ENCODE data around the gene MGAT3.

The MGAT3 gene

GRCh38 chr22:39470451-39471291 is 13.9 kb downstream of the MGAT3 start:
- DNase-seq (ENCODE audit: low read depth in 2 of 2, low spot score in 1 of 2) = no peak

DNA sequence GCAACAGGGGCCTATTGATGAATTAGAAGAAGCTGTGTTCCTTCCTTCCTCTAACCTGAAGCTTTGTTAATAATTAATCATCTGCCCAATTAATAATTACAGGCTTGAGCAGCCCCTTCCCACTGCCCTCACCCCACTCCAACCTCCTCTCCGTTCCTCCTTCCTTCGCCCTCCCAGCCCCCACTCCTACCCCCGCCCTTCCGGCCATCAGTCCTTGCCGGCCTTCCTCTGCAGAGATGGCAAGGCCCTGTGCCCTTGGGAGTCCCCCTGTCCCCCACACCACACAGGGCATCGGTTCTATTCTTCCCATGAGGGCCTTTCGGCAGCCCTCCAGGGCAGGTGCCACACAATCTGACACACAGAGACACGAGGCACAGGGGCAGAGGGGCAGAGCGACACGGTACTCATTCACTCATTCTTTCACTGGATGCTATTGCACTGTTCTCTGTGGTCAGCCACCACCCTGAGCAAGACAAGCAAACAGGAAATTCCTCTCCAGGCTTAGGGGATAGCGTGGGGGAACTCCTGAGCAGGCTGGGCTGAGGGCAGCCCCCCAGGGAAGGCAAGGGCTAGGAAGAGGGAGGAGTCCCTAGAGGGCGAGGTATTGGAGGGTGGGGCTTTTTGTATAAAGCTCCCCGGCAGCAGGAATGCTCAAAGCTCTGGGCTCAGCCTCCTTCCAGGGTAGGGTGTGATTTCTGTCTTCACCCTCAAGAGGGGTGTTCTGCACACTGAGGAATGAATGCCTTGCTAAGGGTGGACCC is 14.7 kb downstream of the MGAT3 start:
- DNase-seq (ENCODE audit: low read depth in 2 of 2, low spot score in 1 of 2) = no peak

- DNase-seq (ENCODE audit: low read depth in 2 of 2, low spot score in 1 of 2) = no peak
Measured at GRCh38 chr22:39472570-39473556, 16.1 kb downstream of the MGAT3 start.

DNA sequence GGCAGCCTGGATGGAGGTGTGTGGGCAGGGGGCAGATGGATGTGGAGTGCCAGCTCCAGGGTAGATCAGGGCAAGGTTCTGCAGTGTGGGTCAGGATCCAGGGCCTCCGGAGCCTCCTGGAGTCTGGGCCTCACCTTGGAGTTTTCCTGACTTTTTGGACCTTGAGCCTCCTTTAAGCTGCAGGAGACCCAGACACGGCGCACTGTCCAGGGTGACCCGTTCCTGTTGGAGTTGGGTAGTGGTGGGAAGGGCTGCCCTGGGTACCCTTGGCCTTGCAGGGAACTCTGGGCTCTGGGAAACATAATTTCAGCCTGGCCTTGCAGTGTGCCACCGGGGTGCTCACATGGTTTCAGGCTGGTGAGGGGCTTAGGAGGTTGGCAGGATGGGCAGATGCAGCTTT is 17.0 kb downstream of the MGAT3 start:
- no peak for DNase-seq (ENCODE audit: low read depth in 2 of 2, low spot score in 1 of 2)

- DNase-seq (ENCODE audit: low read depth in 2 of 2, low spot score in 1 of 2) = no peak
Measured at GRCh38 chr22:39474351-39475111, 17.7 kb downstream of the MGAT3 start.

GRCh38 chr22:39475337-39475736 is 18.5 kb downstream of the MGAT3 start:
- DNase-seq (ENCODE audit: low read depth in 2 of 2, low spot score in 1 of 2) = no peak

GRCh38 chr22:39475902-39476301 is 19.1 kb downstream of the MGAT3 start:
- DNase-seq (ENCODE audit: low read depth in 2 of 2, low spot score in 1 of 2) = no peak

DNA sequence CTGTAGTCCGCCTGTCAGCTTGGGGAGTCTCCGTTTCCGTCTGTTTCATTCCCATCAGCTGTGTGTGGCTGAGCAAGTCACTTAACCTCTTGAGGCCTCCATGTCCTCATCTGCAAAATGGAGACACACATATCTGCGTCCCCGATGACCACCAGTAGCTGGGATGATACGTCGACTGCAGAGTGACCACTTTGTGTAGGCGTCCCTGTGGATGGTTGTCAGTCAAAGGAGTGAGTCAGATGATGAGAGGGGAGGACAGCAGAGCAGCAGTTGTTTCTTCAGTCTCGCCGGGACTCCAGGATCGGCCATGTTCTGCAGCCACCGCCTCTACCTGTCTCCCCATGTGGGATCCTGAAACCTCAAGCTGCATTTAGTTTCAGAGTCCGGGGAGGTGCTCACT is 19.9 kb downstream of the MGAT3 start:
- DNase-seq (ENCODE audit: low read depth in 2 of 2, low spot score in 1 of 2) = no peak

DNA sequence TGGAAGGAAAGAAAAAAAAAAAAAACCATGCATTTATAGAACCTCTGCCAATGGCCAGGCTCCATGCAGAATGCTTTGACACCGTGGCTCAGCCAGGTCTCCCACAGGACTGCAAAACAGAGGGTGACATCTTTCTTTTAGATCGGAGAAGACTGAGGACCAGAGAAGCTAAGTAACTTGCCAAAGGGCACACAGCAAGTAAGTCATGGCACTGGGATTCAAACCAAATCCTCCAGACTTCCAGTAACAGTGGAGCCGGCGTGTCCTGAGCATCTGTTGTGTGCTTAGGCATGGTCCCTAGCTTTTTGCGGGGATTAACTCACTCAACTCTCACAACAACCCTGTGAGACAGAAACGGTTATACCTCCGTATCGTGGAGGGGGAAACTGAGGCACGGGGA is 20.7 kb downstream of the MGAT3 start:
- no peak for DNase-seq (ENCODE audit: low read depth in 2 of 2, low spot score in 1 of 2)

DNA sequence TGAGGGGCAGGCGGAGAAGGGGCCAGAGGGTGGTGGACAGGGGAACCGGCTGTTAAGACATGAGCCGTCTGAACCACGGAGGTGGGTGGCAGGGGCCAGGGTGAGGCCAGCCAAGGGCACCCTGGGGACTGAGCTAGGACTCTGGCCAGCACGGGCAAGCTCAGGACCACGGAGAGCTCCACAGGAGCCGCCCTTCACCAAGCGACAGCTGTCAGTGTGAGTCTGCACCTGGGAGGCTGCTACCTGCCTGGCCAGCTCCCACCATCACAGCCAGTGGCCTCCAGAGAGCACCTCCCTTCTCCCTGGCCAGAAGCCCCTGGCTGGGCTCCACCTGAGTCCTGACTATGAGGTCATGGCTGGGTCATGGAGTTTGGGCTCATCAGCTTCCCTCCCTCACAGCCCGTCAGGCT is 21.6 kb downstream of the MGAT3 start:
- no peak for DNase-seq (ENCODE audit: low read depth in 2 of 2, low spot score in 1 of 2)

GRCh38 chr22:39479254-39479653 is 22.4 kb downstream of the MGAT3 start:
- no peak for DNase-seq (ENCODE audit: low read depth in 2 of 2, low spot score in 1 of 2)

DNA sequence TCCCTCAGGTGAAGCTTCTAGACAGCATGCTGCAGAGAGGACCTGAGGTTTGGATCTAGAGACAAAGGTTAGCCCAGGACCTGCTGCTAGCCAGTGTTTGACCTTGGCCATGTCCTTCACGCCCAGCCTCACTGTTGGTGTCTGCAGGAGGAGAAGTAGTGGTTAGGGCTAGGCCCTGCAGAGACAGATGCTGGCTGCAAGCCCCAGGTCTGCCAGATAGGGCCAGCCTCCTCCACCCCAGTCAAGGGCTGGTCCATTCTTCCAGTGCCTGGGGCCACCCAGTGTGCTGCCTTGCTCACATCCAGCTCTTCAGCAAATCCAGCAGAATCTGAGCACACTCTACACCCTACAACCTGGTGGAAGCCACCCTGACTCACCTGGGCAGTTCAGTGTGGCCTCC is 23.7 kb downstream of the MGAT3 start:
- DNase-seq (ENCODE audit: low read depth in 2 of 2, low spot score in 1 of 2) = no peak

DNA sequence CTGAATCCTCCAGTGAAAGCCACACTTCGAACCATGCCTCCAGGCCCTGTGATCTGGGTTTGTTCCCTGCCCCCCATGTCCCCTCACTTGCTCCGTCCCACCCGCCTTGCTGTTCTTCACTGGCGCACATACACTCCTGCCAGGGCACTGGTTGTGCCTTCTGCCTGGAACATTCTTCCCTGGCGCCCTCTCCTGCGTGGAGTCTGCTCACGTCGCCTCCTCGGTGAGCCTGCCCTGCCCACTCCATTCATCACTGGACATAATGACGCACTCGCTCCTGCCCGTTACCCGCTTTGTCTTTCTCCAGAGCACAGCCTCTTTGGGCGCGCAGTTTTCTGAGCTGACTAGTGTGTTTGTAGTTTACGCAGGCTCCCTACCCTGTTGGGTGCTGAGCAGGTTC is 24.2 kb downstream of the MGAT3 start:
- no peak for DNase-seq (ENCODE audit: low read depth in 2 of 2, low spot score in 1 of 2)

DNA sequence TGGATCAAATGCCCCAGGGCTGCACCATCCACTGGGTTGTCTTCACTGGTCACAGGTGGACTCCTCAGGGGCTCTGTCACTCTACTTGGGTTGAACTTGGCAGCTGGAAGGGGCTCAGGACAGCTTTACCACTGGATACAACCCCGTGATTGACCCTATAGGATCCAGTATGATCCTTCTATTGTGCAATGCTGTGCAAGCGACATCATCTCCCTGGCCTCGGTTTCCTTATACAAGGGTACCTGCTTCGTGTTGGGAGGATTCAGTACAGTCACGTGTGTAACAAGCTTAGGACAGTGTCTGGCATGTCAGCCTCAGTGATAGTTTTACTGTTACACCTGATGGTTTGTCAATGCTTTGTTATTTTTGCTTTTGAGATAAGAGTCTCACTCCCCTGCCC is 24.8 kb downstream of the MGAT3 start:
- no peak for DNase-seq (ENCODE audit: low read depth in 2 of 2, low spot score in 1 of 2)

DNA sequence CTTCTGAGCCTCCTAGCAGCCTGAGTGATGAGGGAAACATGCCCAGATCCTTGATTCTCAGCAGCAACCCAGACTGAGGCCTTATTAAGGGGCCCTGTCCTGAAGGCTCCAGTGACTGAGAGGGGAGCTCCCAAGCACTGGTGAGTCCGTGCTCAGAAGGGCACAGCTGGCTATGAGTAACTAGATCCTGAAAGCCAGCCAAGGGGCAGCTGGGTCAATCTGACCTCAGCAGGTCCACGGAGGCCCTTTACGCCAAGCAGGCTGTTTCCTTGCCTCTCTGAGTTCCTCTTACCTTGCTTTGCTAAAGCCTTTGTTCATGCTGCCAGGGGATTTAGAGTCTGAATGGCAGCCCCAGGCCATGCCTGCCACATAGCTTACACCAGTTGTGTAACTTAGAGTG is 26.0 kb downstream of the MGAT3 start:
- DNase-seq (ENCODE audit: low read depth in 2 of 2, low spot score in 1 of 2) = no peak

DNA sequence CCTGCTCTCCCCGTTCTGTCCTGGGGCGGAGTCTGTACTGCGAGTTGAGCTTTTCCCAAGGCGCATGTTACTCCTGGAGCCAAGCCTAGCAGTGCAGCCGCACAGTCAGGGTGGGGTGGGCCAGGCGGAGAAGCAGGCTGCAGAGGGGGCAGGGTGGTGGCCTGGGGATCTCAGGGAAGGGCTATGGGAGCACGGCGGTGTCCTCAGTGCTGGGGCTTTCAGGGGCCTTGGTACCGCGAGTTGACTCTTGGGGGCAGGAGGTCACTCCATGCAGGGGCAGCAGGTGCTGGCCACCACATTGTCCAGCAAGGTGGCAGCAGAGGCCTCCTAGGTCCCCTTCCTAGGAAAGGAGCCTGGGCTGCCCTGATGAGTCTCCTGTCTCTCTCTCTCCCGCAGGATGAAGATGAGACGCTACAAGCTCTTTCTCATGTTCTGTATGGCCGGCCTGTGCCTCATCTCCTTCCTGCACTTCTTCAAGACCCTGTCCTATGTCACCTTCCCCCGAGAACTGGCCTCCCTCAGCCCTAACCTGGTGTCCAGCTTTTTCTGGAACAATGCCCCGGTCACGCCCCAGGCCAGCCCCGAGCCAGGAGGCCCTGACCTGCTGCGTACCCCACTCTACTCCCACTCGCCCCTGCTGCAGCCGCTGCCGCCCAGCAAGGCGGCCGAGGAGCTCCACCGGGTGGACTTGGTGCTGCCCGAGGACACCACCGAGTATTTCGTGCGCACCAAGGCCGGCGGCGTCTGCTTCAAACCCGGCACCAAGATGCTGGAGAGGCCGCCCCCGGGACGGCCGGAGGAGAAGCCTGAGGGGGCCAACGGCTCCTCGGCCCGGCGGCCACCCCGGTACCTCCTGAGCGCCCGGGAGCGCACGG is 30.4 kb downstream of the MGAT3 start:
- no peak for DNase-seq (ENCODE audit: low read depth in 2 of 2, low spot score in 1 of 2)

DNA sequence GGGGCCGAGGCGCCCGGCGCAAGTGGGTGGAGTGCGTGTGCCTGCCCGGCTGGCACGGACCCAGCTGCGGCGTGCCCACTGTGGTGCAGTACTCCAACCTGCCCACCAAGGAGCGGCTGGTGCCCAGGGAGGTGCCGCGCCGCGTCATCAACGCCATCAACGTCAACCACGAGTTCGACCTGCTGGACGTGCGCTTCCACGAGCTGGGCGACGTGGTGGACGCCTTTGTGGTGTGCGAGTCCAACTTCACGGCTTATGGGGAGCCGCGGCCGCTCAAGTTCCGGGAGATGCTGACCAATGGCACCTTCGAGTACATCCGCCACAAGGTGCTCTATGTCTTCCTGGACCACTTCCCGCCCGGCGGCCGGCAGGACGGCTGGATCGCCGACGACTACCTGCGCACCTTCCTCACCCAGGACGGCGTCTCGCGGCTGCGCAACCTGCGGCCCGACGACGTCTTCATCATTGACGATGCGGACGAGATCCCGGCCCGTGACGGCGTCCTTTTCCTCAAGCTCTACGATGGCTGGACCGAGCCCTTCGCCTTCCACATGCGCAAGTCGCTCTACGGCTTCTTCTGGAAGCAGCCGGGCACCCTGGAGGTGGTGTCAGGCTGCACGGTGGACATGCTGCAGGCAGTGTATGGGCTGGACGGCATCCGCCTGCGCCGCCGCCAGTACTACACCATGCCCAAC is 31.2 kb downstream of the MGAT3 start:
- DNase-seq (ENCODE audit: low read depth in 2 of 2, low spot score in 1 of 2) = no peak

DNA sequence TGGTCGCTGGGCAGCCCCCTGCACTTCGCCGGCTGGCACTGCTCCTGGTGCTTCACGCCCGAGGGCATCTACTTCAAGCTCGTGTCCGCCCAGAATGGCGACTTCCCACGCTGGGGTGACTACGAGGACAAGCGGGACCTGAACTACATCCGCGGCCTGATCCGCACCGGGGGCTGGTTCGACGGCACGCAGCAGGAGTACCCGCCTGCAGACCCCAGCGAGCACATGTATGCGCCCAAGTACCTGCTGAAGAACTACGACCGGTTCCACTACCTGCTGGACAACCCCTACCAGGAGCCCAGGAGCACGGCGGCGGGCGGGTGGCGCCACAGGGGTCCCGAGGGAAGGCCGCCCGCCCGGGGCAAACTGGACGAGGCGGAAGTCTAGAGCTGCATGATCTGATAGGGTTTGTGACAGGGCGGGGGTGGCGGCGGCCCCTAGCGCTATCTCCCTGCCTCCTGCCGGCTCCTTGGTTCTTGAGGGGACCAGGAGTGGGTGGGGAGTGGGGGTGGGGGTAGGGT is 31.8 kb downstream of the MGAT3 start:
- DNase-seq (ENCODE audit: low read depth in 2 of 2, low spot score in 1 of 2) = no peak
